ENCODE data around the gene TMEM52B. TPM values are rescaled to one million over a fixed set of nuclear protein-coding genes. Genes with fewer than 3 reads are reported as not detected.

Gene TMEM52B
- total and polyA plus RNA-seq, 5 donors from 2014 or later: not detected

DNA sequence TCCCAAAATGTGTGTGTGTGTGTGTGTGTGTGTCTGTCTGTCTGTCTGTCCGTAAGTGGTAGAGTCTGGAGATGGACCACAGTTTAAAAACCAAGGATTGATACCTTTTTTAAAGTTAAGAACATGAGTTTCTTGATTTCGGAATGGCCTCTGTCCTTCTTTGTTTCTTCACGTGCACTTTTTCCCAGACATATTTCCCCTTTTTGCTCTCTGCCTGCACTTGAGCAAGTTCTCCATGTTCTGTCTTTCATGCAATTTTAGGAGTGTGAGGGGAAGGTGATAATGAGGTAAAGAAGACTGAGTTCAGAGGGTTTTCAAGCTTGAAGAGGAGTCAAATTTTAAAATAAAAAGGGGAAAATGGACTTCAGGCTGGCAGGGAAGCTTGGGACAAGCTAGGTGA is 19.6 kb upstream of the TMEM52B start:
- no peaks in the 10 kb centered on the region for H3K9me3 ChIP-seq (ENCODE audit: control insufficient read depth in 2 of 2, low read length in 2 of 2)
- peaks cover 3% of the 10 kb centered on the region for H3K27me3 ChIP-seq (ENCODE audit: control insufficient read depth, insufficient read depth, low read length)
- Mint-ChIP-seq H3K27me3 (peaks cover 48% of the 10 kb centered on the region), H3K4me1 (peaks cover 0 to under 1% (median under 1%) of the 10 kb centered on the region in 4 donors), H3K4me3 (no peak overlapping the region), H3K36me3 (no peaks in the 10 kb centered on the region), H3K27ac (no peak overlapping the region), H3K9me3 (no peaks in the 10 kb centered on the region)
- peaks cover 2% of the 10 kb centered on the region for H3K4me1 ChIP-seq (ENCODE audit: control insufficient read depth, insufficient read depth, low read length, poor library complexity, severe bottlenecking)
- no peak overlapping the region for H3K4me3 ChIP-seq (ENCODE audit: low read depth, low read length)
- H3K27ac ChIP-seq (ENCODE audit: insufficient read depth, low read length, poor library complexity, severe bottlenecking): no peak overlapping the region
- H3K36me3 ChIP-seq (ENCODE audit: control insufficient read depth, insufficient read depth, low read length): no peaks in the 10 kb centered on the region
- ATAC-seq (ENCODE audit: low read depth in 2 of 2) (no peak), DNase-seq (no peak)

- ATAC-seq (ENCODE audit: low read depth in 2 of 2) (no peak), DNase-seq (no peak)
- H3K27ac Mint-ChIP-seq: no peak overlapping the region
- H3K27me3 Mint-ChIP-seq: peaks cover 39% of the 10 kb centered on the region
- H3K4me1 Mint-ChIP-seq: no peaks in the 10 kb centered on the region
- H3K9me3 Mint-ChIP-seq: no peaks in the 10 kb centered on the region
- no peak overlapping the region for H3K4me3 ChIP-seq (ENCODE audit: low read depth, low read length)
- no peak overlapping the region for H3K4me3 Mint-ChIP-seq
- no peaks in the 10 kb centered on the region for H3K9me3 ChIP-seq (ENCODE audit: control insufficient read depth in 2 of 2, low read length in 2 of 2)
- peaks cover 3% of the 10 kb centered on the region for H3K27me3 ChIP-seq (ENCODE audit: control insufficient read depth, insufficient read depth, low read length)
- no peaks in the 10 kb centered on the region for H3K36me3 Mint-ChIP-seq
- H3K27ac ChIP-seq (ENCODE audit: insufficient read depth, low read length, poor library complexity, severe bottlenecking): no peak overlapping the region
- H3K36me3 ChIP-seq (ENCODE audit: control insufficient read depth, insufficient read depth, low read length): no peaks in the 10 kb centered on the region
- no peaks in the 10 kb centered on the region for H3K4me1 ChIP-seq (ENCODE audit: control insufficient read depth, insufficient read depth, low read length, poor library complexity, severe bottlenecking)
Measured at GRCh38 chr12:10160617-10161385, 18.0 kb upstream of the TMEM52B start.

GRCh38 chr12:10163084-10163483 is 15.7 kb upstream of the TMEM52B start:
- Histone ChIP-seq H3K36me3 (ENCODE audit: control insufficient read depth, insufficient read depth, low read length) (no peaks in the 10 kb centered on the region), H3K27me3 (ENCODE audit: control insufficient read depth, insufficient read depth, low read length) (no peaks in the 10 kb centered on the region), H3K4me1 (ENCODE audit: control insufficient read depth, insufficient read depth, low read length, poor library complexity, severe bottlenecking) (no peaks in the 10 kb centered on the region), H3K9me3 (ENCODE audit: control insufficient read depth in 2 of 2, low read length in 2 of 2) (no peaks in the 10 kb centered on the region), H3K4me3 (ENCODE audit: low read depth, low read length) (no peak overlapping the region), H3K27ac (ENCODE audit: insufficient read depth, low read length, poor library complexity, severe bottlenecking) (no peak overlapping the region)
- Mint-ChIP-seq H3K27ac (no peak overlapping the region), H3K9me3 (no peaks in the 10 kb centered on the region), H3K27me3 (peaks cover 35% of the 10 kb centered on the region), H3K36me3 (no peaks in the 10 kb centered on the region), H3K4me3 (no peak overlapping the region), H3K4me1 (no peaks in the 10 kb centered on the region)
- ATAC-seq (ENCODE audit: low read depth in 2 of 2) (no peak), DNase-seq (no peak)

- no peaks in the 10 kb centered on the region for H3K4me1 Mint-ChIP-seq
- Histone ChIP-seq H3K36me3 (ENCODE audit: control insufficient read depth, insufficient read depth, low read length) (no peaks in the 10 kb centered on the region), H3K4me3 (ENCODE audit: low read depth, low read length) (no peak overlapping the region), H3K27me3 (ENCODE audit: control insufficient read depth, insufficient read depth, low read length) (no peaks in the 10 kb centered on the region), H3K4me1 (ENCODE audit: control insufficient read depth, insufficient read depth, low read length, poor library complexity, severe bottlenecking) (no peaks in the 10 kb centered on the region), H3K9me3 (ENCODE audit: control insufficient read depth in 2 of 2, low read length in 2 of 2) (no peaks in the 10 kb centered on the region), H3K27ac (ENCODE audit: insufficient read depth, low read length, poor library complexity, severe bottlenecking) (no peak overlapping the region)
- H3K27me3 Mint-ChIP-seq: peaks cover 42% of the 10 kb centered on the region
- DNase-seq (no peak), ATAC-seq (ENCODE audit: low read depth in 2 of 2) (no peak)
- no peak overlapping the region for H3K27ac Mint-ChIP-seq
- no peak overlapping the region for H3K4me3 Mint-ChIP-seq
- H3K9me3 Mint-ChIP-seq: no peaks in the 10 kb centered on the region
- H3K36me3 Mint-ChIP-seq: no peaks in the 10 kb centered on the region
Measured at GRCh38 chr12:10165421-10165820, 13.4 kb upstream of the TMEM52B start.

DNA sequence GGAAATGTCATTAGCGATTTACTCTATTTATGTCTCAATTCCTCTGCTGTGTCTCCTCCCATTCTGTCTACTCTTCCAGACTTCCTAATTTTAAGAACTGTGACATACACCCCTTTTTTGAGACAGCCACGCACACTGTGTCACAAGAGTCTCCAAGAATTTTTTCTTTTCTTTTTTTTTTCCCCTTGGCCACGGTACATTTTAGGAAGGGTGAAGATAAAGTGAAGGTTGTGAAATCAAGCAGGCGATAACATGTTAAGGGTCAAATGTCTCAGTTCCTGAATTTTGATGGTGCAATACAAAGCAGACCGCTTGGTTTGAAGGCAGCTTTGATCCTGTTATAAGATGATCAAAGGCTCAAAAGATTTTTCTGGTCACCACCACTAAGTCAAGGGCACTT is 11.2 kb upstream of the TMEM52B start:
- Histone ChIP-seq H3K4me3 (ENCODE audit: low read depth, low read length) (no peak overlapping the region), H3K4me1 (ENCODE audit: control insufficient read depth, insufficient read depth, low read length, poor library complexity, severe bottlenecking) (no peaks in the 10 kb centered on the region), H3K27ac (ENCODE audit: insufficient read depth, low read length, poor library complexity, severe bottlenecking) (no peak overlapping the region), H3K9me3 (ENCODE audit: control insufficient read depth in 2 of 2, low read length in 2 of 2) (no peaks in the 10 kb centered on the region), H3K36me3 (ENCODE audit: control insufficient read depth, insufficient read depth, low read length) (no peaks in the 10 kb centered on the region), H3K27me3 (ENCODE audit: control insufficient read depth, insufficient read depth, low read length) (no peaks in the 10 kb centered on the region)
- Mint-ChIP-seq H3K27me3 (peaks cover 53% of the 10 kb centered on the region), H3K36me3 (no peaks in the 10 kb centered on the region), H3K4me1 (no peaks in the 10 kb centered on the region), H3K9me3 (no peaks in the 10 kb centered on the region), H3K4me3 (no peak overlapping the region), H3K27ac (no peak overlapping the region)
- DNase-seq (no peak), ATAC-seq (ENCODE audit: low read depth in 2 of 2) (no peak)

DNA sequence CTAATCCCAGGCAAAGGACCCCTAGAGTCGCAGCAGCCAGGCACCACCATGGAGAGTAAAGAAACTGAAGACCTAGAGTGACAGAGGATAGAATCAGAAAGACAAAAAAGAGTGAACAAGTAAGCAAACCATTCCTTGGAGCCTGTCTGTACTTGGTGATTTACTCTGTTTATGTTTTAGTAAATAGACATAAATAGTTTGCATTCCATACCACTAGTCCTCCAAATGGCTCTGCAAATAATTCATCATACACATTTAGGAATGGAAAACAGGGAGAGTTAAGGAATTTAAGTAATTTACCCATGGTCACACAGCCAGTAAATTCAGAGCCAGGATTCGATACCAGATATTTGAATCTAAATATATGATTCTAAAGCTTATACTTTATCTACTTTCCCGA is 9.7 kb upstream of the TMEM52B start:
- H3K27me3 ChIP-seq (ENCODE audit: control insufficient read depth, insufficient read depth, low read length): peaks cover 3% of the 10 kb centered on the region
- H3K27me3 Mint-ChIP-seq: peaks cover 49% of the 10 kb centered on the region
- H3K36me3 ChIP-seq (ENCODE audit: control insufficient read depth, insufficient read depth, low read length): no peaks in the 10 kb centered on the region
- ATAC-seq (ENCODE audit: low read depth in 2 of 2) (no peak), DNase-seq (no peak)
- no peaks in the 10 kb centered on the region for H3K4me1 ChIP-seq (ENCODE audit: control insufficient read depth, insufficient read depth, low read length, poor library complexity, severe bottlenecking)
- H3K4me3 ChIP-seq (ENCODE audit: low read depth, low read length): no peak overlapping the region
- H3K36me3 Mint-ChIP-seq: no peaks in the 10 kb centered on the region
- no peak overlapping the region for H3K4me3 Mint-ChIP-seq
- H3K4me1 Mint-ChIP-seq: no peaks in the 10 kb centered on the region
- H3K9me3 ChIP-seq (ENCODE audit: control insufficient read depth in 2 of 2, low read length in 2 of 2): no peaks in the 10 kb centered on the region
- H3K9me3 Mint-ChIP-seq: no peaks in the 10 kb centered on the region
- no peak overlapping the region for H3K27ac Mint-ChIP-seq
- no peak overlapping the region for H3K27ac ChIP-seq (ENCODE audit: insufficient read depth, low read length, poor library complexity, severe bottlenecking)

- Histone ChIP-seq H3K9me3 (ENCODE audit: control insufficient read depth in 2 of 2, low read length in 2 of 2) (no peaks in the 10 kb centered on the region), H3K4me3 (ENCODE audit: low read depth, low read length) (no peak overlapping the region), H3K27ac (ENCODE audit: insufficient read depth, low read length, poor library complexity, severe bottlenecking) (no peak overlapping the region), H3K27me3 (ENCODE audit: control insufficient read depth, insufficient read depth, low read length) (peaks cover 3% of the 10 kb centered on the region), H3K4me1 (ENCODE audit: control insufficient read depth, insufficient read depth, low read length, poor library complexity, severe bottlenecking) (no peaks in the 10 kb centered on the region), H3K36me3 (ENCODE audit: control insufficient read depth, insufficient read depth, low read length) (no peaks in the 10 kb centered on the region)
- ATAC-seq (ENCODE audit: low read depth in 2 of 2) (no peak), DNase-seq (no peak)
- Mint-ChIP-seq H3K27ac (no peak overlapping the region), H3K9me3 (no peaks in the 10 kb centered on the region), H3K4me1 (no peaks in the 10 kb centered on the region), H3K36me3 (no peaks in the 10 kb centered on the region), H3K27me3 (peaks cover 55% of the 10 kb centered on the region), H3K4me3 (no peak overlapping the region)
Measured at GRCh38 chr12:10170216-10170615, 8.6 kb upstream of the TMEM52B start.

DNA sequence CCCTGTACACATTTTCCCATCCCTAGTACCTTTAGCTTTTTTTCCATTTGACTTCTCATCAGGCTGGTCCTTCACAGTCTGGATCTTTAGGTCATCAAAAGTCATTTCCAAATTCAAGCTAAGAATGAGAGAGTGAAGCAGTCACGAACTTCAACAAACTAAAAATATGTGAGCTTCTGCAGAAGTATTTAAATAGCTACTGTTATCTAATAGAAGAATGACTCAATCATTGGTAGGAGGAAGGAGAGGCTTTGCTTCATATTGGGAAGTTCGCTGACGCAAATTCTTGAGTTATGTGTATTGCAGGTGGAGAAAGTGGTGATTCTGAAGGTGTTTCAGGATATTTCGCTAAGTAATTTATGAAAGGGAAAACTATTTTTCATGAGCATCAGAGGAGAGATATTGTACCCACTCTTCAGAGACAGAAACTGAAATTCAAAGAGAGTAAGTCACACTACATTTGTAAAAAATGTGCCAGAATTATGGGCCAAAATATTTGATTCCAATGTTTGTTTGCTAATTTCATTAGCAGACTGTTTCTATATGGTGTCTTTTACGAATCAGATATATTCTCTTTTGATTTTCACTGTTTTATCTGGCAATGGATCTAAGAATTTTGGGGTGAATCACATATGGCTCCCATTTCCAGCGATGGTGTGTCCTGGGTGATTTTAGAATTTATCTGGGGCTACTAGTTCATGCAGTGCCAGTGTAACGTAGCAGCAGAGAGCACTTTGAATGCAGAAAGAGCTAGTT is 6.7 kb upstream of the TMEM52B start, which contains the start of gene OLR1:
Gene OLR1, minus strand, starts transcription at position 160 of the 756 bp plus-strand sequence. Its CDS starts 55 bp downstream, at position 105.
- peaks cover 56% of the 10 kb centered on the region for H3K27me3 Mint-ChIP-seq
- Histone ChIP-seq H3K27me3 (ENCODE audit: control insufficient read depth, insufficient read depth, low read length) (peaks cover 6% of the 10 kb centered on the region), H3K36me3 (ENCODE audit: control insufficient read depth, insufficient read depth, low read length) (no peaks in the 10 kb centered on the region), H3K9me3 (ENCODE audit: control insufficient read depth in 2 of 2, low read length in 2 of 2) (no peaks in the 10 kb centered on the region), H3K4me1 (ENCODE audit: control insufficient read depth, insufficient read depth, low read length, poor library complexity, severe bottlenecking) (no peaks in the 10 kb centered on the region), H3K27ac (ENCODE audit: insufficient read depth, low read length, poor library complexity, severe bottlenecking) (no peak within 1 kb of the TSS), H3K4me3 (ENCODE audit: low read depth, low read length) (no peak within 1 kb of the TSS)
- ATAC-seq (ENCODE audit: low read depth in 2 of 2) (no peak), DNase-seq (no peak)
- no peak within 1 kb of the TSS for H3K4me3 Mint-ChIP-seq
- no peaks in the 10 kb centered on the region for H3K4me1 Mint-ChIP-seq
- no peaks in the 10 kb centered on the region for H3K36me3 Mint-ChIP-seq
- no peaks in the 10 kb centered on the region for H3K9me3 Mint-ChIP-seq
- H3K27ac Mint-ChIP-seq: no peak within 1 kb of the TSS
